Lower lobe of right lung (tissue), 2 donors: Measurements from ENCODE around the gene LRP5. TPM values are rescaled to one million over a fixed set of nuclear protein-coding genes. Genes with fewer than 3 reads are reported as not detected.
"Not testable (repeated sequence)": the region's sequence is repeated elsewhere in the genome, so short reads cannot be mapped to it uniquely, and the experiment has no call there.

Experiments
- ATAC-seq, 2 donors: fragments of 200-7000 bp; cut with Tn5 transposase; one replicate each; pipeline ENCODE4 v1.9.1; 2020 to 2022; ENCODE audit warnings: mild to moderate bottlenecking in 2 of 2, moderate library complexity in 2 of 2
- DNase-seq: peaks from one replicate; pipeline ENCODE4 v3.0.0-alpha.2; 2020
- H3K27ac ChIP-seq: fragments of 200-600 bp; one replicate; pipeline ENCODE4 v1.8.0; 2022
- H3K27me3 ChIP-seq: fragments of 200-600 bp; one replicate; pipeline ENCODE4 v1.8.0; 2022; ENCODE audit warnings: low read depth
- H3K36me3 ChIP-seq: fragments of 200-600 bp; one replicate; pipeline ENCODE4 v1.8.0; 2022; ENCODE audit warnings: mild to moderate bottlenecking
- H3K4me1 ChIP-seq: fragments of 200-600 bp; one replicate; pipeline ENCODE4 v1.8.0; 2022
- H3K4me3 ChIP-seq: fragments of 200-600 bp; one replicate; pipeline ENCODE4 v1.8.0; 2022; ENCODE audit warnings: mild to moderate bottlenecking
- H3K9me3 ChIP-seq: fragments of 200-600 bp; one replicate; pipeline ENCODE4 v1.8.0; 2022
- intact Hi-C: fragments of 100-400 bp; cut with DNase I; formaldehyde crosslinking; loops from one replicate; pipeline ENCODE4 v1.11.0; 2022
- total RNA-seq: library from RNA; stranded (reverse); fragmentation: NEBNext Ultra II Directional; extraction: Animal tissue kit (Norgen Biotek cat#: 25700); gene quantifications from one replicate; pipeline ENCODE4 v1.2.1, GENCODE V29; 2021
- TF ChIP-seq, protein P1 (sequence below): fragments of 200-600 bp; IDR thresholded peaks from one replicate; pipeline ENCODE4 v1.8.0; 2022; ENCODE audit warnings: antibody characterized with exemption, mild to moderate bottlenecking
- donor health status: DM: no; HTN: yes; CAD: no; lungs with severe emphysema.

The LRP5 gene
- total RNA-seq, 1 donor from 2014 or later = 66.1 TPM

DNA sequence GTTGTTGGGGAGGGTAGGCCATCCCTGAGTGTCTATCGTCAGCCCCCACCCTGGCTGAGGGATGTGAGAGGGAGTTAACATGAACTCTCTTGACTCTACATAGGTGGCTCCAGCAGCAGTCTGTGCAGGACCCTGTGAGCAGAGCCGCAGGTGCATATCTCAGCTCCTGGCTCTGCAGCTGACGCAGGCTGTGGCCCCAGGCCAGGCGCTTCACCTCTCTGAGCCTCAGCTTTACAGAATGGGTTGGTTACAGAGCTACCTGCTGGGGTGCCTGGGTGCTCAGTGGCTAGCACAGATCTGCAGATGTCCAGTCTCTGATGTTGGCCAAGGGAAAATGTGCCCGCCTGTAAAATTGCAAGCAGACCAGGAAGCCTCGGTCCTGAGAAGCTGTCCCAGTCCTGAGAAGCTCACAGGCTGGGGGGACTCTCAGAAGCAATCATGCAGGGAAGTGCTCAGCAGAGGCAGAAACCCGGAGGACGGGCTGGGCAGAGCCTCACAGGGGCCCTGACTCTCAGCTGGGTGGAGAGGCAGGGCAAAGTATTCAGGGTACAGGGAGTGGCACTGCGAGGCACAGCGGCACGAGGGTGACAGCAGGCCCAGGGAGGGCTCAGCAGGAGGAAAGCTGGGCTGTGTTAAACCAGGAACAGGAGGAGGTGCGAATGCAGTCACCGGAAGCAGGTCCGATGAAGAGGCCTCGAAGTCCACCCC, 15.9 kb upstream of the LRP5 start:
- peaks cover 17% of the 10 kb centered on the region for H3K4me1 ChIP-seq
- H3K9me3 ChIP-seq = no peaks in the 10 kb centered on the region
- TF ChIP-seq, protein P1, sequence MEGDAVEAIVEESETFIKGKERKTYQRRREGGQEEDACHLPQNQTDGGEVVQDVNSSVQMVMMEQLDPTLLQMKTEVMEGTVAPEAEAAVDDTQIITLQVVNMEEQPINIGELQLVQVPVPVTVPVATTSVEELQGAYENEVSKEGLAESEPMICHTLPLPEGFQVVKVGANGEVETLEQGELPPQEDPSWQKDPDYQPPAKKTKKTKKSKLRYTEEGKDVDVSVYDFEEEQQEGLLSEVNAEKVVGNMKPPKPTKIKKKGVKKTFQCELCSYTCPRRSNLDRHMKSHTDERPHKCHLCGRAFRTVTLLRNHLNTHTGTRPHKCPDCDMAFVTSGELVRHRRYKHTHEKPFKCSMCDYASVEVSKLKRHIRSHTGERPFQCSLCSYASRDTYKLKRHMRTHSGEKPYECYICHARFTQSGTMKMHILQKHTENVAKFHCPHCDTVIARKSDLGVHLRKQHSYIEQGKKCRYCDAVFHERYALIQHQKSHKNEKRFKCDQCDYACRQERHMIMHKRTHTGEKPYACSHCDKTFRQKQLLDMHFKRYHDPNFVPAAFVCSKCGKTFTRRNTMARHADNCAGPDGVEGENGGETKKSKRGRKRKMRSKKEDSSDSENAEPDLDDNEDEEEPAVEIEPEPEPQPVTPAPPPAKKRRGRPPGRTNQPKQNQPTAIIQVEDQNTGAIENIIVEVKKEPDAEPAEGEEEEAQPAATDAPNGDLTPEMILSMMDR = no peak
- no peak for DNase-seq
- no peak overlapping the region for H3K4me3 ChIP-seq
- ATAC-seq = no peak
- H3K36me3 ChIP-seq = no peaks in the 10 kb centered on the region
- no peaks in the 10 kb centered on the region for H3K27me3 ChIP-seq
- H3K27ac ChIP-seq = no peak overlapping the region
- intact Hi-C loops = no loop called here

DNA sequence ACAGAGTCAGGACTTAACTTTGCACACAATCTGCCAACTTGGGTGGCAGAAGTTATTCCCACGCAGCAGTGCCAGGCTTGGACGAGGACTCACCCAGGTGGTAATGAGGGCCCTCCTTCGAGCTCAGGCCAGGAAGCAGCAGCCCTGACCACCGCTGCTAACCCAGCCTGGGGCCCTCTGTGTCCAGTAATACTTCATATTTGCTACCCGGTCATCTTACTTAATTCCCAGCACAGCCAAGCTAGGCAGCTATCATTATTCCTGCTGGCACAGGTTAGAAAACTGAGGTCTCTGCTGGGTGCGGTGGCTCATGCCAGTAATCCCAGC, 15.4 kb upstream of the LRP5 start:
- no peak for ATAC-seq
- intact Hi-C loops = no loop called here
- H3K36me3 ChIP-seq = no peaks in the 10 kb centered on the region
- H3K4me3 ChIP-seq = no peak overlapping the region
- H3K4me1 ChIP-seq = peaks cover 17% of the 10 kb centered on the region
- H3K27ac ChIP-seq = no peak overlapping the region
- no peaks in the 10 kb centered on the region for H3K27me3 ChIP-seq
- no peaks in the 10 kb centered on the region for H3K9me3 ChIP-seq
- TF ChIP-seq, protein P1 = no peak
- no peak for DNase-seq

DNA sequence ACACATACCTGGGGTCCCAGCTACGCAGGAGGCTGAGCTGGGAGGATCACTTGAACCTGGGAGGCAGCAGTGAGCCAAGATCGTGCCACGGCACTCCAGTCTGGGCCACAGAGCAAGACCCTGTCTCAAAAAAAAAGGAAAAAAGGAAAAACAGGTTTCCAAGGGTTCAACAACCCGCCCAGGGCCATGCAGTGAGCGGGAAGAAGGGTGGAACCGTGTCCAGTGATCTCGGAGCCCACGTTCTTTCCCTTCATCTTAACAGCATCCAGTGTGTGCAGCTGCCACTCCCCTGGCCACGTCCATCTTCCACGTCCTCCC, 14.9 kb upstream of the LRP5 start:
- DNase-seq (no peak), ATAC-seq (no peak)
- no peaks in the 10 kb centered on the region for H3K27me3 ChIP-seq
- H3K9me3 ChIP-seq = no peaks in the 10 kb centered on the region
- TF ChIP-seq, protein P1 = no peak
- intact Hi-C loops = no loop called here
- H3K4me3 ChIP-seq = no peak overlapping the region
- no peaks in the 10 kb centered on the region for H3K36me3 ChIP-seq
- no peak overlapping the region for H3K27ac ChIP-seq
- peaks cover 17% of the 10 kb centered on the region for H3K4me1 ChIP-seq

DNA sequence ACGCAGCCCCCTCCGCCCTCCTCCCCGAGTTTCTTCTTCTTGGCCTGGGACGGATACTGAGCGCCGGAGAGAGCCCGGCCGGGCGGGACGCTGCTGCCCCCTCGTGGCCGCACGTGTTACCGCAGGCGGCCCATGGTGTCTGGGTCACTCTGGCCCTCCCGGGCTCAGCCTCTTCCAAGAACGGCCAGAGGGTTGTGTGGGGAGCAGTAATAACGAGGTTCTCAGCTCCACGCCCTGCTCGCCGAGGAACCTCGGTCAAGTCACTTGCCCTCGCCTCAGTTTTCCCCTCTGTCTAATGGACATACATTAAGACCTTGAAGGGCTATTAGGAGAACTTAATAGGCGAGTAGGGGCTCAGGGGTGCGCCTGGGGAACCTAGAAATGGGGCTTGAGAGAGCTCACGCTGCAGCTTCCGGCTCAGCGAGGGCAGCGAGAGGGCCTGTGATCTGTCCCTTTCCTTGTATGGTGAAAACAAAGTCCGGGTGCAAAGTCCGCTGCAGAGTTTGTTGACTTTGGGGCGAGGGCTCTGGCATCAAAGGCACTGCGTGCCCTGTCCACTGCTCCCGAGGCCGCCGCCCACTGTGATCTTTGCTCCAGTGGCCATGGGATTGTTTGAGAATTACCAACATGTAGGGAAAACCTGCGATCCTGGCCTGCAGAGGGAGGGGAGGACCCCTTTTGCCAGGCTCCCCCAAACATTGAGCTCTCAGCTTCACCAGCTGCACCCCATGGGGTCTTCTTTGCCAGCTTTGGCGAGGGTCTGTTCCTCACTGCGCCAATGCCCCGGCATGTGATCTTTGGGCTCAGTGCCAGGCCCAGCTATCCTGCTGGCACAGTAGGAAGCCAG, 14.4 kb upstream of the LRP5 start:
- Histone ChIP-seq H3K9me3 (no peaks in the 10 kb centered on the region), H3K27me3 (no peaks in the 10 kb centered on the region), H3K36me3 (no peaks in the 10 kb centered on the region), H3K4me1 (peaks cover 17% of the 10 kb centered on the region), H3K27ac (no peak overlapping the region), H3K4me3 (no peak overlapping the region)
- intact Hi-C loops = no loop called here
- TF ChIP-seq, protein P1 = peak; percentile 95
- DNase-seq (peak; percentile 89), ATAC-seq (peak; percentile 97 to 98)

DNA sequence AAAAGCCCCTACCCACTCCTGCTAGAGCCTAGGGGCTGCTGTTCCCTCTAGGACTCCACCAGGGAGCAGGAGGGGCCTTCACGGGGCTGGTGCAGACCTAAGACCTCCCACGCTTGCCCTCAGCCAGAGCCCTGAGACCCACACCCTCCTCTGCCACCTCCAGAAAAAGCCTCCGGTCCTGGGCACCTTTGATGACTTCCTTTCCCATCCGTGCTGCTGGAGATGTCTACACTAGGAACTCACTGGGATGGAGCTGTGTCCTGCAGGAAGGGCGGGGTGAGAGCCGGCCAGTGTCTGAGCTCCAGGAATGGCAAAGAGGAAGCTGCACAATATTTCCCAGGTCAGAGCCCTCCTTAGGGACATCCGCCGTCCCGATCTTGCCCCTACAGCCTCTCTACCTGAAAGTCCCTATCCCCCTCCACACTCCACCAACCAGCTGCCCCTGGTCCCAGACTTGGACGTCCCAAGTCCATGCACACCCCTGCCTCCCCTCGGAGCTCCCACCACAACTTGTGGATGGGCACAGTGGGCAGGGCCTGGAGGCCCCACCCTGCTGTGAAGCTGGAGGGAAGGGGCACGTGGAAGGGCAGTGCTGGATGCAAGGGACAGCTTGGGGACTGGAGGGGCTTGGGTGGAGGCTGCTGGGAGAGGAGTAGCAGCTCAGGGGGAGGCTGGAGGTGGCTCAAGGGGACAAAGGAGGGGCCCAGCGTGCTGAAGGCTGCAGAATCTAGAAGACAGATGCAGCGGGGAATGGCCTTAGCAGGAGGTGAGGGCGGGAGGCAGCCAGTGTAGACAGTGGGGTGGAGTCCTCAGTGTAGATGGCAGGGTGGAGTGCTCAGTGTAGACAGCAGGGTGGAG, 13.5 kb upstream of the LRP5 start:
- TF ChIP-seq, protein P1 = no peak
- Histone ChIP-seq H3K4me1 (peaks cover 24% of the 10 kb centered on the region), H3K27ac (no peak overlapping the region), H3K27me3 (no peaks in the 10 kb centered on the region), H3K9me3 (no peaks in the 10 kb centered on the region), H3K36me3 (no peaks in the 10 kb centered on the region), H3K4me3 (no peak overlapping the region)
- DNase-seq (no peak), ATAC-seq (peak in 1 of 2 donors; percentile 5)
- intact Hi-C loops = no loop called here

DNA sequence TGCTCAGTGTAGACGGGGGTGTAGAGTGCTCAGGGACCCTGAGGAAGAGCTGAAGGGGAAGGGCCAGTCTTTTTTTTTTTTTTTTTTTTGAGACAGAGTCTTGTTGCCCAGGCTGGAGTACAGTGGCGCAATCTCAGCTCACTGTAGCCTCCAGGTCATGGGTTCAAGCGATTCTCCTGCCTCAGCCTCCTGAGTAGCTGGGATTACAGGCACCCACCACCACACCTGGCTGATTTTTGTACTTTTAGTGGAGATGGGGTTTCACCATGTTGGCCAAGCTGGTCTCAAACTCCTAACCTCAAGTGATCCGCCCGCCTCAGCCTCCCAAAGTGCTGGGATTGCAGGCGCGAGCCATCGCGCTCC, 12.9 kb upstream of the LRP5 start:
- H3K4me3 ChIP-seq, ATAC-seq, H3K27me3 ChIP-seq, H3K36me3 ChIP-seq, H3K9me3 ChIP-seq, H3K27ac ChIP-seq, intact Hi-C loops, DNase-seq: not testable (repeated sequence)
- peaks cover 24% of the 10 kb centered on the region for H3K4me1 ChIP-seq
